Activated CD8-positive, alpha-beta memory T cell treated with anti-CD3 and anti-CD28 coated beads for 4 hours (primary cell): ENCODE data around the gene FOXC2.

Source experiments
- DNase-seq, 2 donors: peaks; one replicate each; pipeline ENCODE4 v3.0.0-alpha.2; 2020; ENCODE audit warnings: low read depth in 2 of 2

The FOXC2 gene

GRCh38 chr16:86556576-86556975 lies 10.1 kb upstream of the FOXC2 start:
- no peak for DNase-seq

GRCh38 chr16:86557587-86557986 lies 9.0 kb upstream of the FOXC2 start:
- no peak for DNase-seq

- no peak for DNase-seq
Observed at GRCh38 chr16:86558355-86559193, 8.1 kb upstream of the FOXC2 start.

GRCh38 chr16:86559802-86560305 lies 6.8 kb upstream of the FOXC2 start:
- DNase-seq, result no peak

- DNase-seq, result no peak
Observed at GRCh38 chr16:86562356-86562755, 4.3 kb upstream of the FOXC2 start.

GRCh38 chr16:86563469-86564345 lies 2.9 kb upstream of the FOXC2 start:
- DNase-seq, result peak; percentile 71

- DNase-seq, result no peak
Observed at GRCh38 chr16:86565181-86565631, 1.4 kb upstream of the FOXC2 start.

GRCh38 chr16:86565644-86566511 lies 751 bp upstream of the FOXC2 start:
- no peak for DNase-seq

GRCh38 chr16:86566966-86567700 lies 504 bp downstream of the FOXC2 start:
- no peak for DNase-seq

GRCh38 chr16:86567701-86568581 lies 1.3 kb downstream of the FOXC2 start:
- no peak for DNase-seq

GRCh38 chr16:86568677-86569623 lies 2.3 kb downstream of the FOXC2 start:
- DNase-seq, result no peak

GRCh38 chr16:86569701-86570447 lies 3.2 kb downstream of the FOXC2 start:
- DNase-seq, result no peak

GRCh38 chr16:86570558-86571529 lies 4.2 kb downstream of the FOXC2 start:
- no peak for DNase-seq

GRCh38 chr16:86571530-86571915 lies 4.9 kb downstream of the FOXC2 start:
- no peak for DNase-seq

- no peak for DNase-seq
Observed at GRCh38 chr16:86572041-86572521, 5.5 kb downstream of the FOXC2 start.

GRCh38 chr16:86572606-86573005 lies 6.0 kb downstream of the FOXC2 start:
- DNase-seq, result no peak

- DNase-seq, result no peak
Observed at GRCh38 chr16:86573215-86573614, 6.6 kb downstream of the FOXC2 start.
